ENCODE measurements around the gene SLC47A1.

- TF ChIP-seq CTCF (IDR thresholded peaks at IDR 0.05; ENCODE audit: low read depth, low read length, missing input control) = no peak
- TF ChIP-seq HNF4G (IDR thresholded peaks at IDR 0.05) = no peak
- TF ChIP-seq TAF1 (conservative IDR thresholded peaks at IDR 0.05) = no peak
- TF ChIP-seq SP1 (IDR thresholded peaks at IDR 0.05) = no peak
- TF ChIP-seq FOXA2 (IDR thresholded peaks at IDR 0.05) = no peak
- no peak for TF ChIP-seq NR2F2 (IDR thresholded peaks at IDR 0.05)
- TF ChIP-seq RAD21 (IDR thresholded peaks at IDR 0.05) = no peak
- no peak for TF ChIP-seq MAX (IDR thresholded peaks at IDR 0.05)
- TF ChIP-seq REST (IDR thresholded peaks at IDR 0.05) = no peak
- no peak for TF ChIP-seq EGR1 (IDR thresholded peaks at IDR 0.05; ENCODE audit: low read depth in 2 of 2)
- no peak for TF ChIP-seq RXRA (IDR thresholded peaks at IDR 0.05)
Measured at GRCh38 chr17:19621697-19622096, 88.0 kb downstream of the SLC47A1 start.
